GM18858 (cell line): ENCODE data around the gene THSD7A.

ENCODE experiments used
- ATAC-seq: cut with Tn5 transposase; IDR thresholded peaks from one replicate; pipeline ENCODE4 v1.9.1; 2021; ENCODE audit not compliant: unreplicated experiment

Gene THSD7A

GRCh38 chr7:11591055-11591633, 240.9 kb downstream of the THSD7A start:
- ATAC-seq, result no peak

DNA sequence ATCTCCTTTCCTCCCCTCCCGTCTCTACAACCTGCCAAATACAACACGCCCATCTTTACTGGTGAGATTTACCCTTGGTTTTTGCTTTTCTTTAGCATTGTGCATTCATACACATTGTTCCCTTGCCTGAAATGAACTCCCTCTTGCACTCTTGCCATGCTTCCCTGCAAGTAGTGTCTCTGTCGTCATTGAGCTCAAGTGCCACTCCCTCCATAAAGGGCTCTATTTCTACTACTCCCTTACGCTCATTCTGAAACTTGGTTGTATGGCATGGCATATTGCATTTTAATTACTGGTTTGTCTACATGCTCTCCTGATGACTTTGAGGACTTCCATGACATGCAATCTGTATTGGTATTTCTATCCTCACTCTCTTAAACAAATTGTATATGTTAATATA, 242.7 kb downstream of the THSD7A start:
- no peak for ATAC-seq

- peak; percentile 48 for ATAC-seq
Measured at GRCh38 chr7:11587814-11588213, 244.2 kb downstream of the THSD7A start.

DNA sequence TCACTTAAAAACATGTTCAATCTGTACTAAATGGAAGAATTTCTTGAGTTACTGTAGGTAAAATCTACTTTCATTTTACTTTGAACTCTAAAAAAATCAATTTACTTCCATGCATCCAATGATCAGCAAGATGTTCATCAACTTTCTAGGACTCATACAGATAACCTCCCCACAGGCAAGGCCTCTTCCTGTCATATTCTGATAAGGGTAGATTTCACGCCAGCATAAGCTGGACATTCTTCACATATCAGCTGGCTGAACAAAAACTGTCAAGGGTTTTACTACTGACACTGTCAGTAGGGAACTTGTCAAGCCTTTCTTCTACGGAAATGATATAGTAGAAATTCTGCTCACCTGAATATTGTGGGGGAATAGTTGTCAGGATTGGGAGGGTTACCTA, 244.9 kb downstream of the THSD7A start:
- ATAC-seq, result no peak

GRCh38 chr7:11584406-11585031, 247.5 kb downstream of the THSD7A start:
- no peak for ATAC-seq

- ATAC-seq, result no peak
Measured at GRCh38 chr7:11579141-11579540, 252.9 kb downstream of the THSD7A start.

DNA sequence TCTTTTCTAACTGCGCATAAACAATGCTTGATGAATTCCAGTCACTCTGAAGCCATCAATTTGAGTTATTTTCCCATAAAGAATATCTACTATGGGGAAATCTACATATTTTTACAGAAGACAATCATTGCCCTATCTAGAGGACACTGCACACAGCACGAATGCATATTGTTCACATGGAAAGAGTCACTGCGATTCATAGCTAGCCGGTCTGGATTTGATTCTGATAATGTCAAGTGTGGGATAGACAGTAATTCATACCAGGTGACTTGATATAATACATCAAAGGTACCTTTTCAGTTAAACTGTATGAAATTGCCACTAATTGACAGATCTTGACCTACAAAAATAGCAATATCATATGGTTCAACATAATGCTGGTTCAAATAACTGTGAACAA, 255.7 kb downstream of the THSD7A start:
- ATAC-seq, result no peak

- ATAC-seq, result no peak
Measured at GRCh38 chr7:11573128-11573750, 258.8 kb downstream of the THSD7A start.

DNA sequence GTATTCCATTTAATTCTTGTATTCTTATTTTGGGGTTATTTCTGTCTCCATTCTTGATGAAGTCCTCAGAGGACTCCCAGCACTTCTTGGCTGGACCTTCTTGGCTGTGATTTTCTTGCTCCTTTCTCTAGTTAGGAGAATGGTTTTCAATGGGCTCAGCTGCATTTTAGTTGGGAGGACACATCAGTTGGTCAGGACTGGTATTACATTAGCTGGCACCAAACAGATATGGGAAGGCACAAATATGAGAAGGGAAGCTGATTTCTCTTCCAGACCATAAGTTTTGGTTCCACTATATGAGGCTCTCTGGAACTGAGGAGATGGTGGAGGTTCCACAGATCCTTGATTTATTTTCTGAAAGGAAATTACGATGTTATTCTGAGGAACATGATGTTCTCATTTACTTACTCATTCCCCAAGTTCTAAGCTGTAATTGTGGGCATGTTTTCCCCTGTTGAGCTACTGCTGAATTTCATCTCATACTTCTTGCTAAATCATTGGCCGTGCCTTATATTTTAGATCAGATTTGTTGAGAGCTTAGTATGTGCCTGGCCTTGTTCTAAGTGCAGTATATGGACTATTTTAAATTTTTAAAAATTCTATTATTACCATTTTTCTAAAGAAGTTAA, 261.0 kb downstream of the THSD7A start:
- ATAC-seq, result no peak

DNA sequence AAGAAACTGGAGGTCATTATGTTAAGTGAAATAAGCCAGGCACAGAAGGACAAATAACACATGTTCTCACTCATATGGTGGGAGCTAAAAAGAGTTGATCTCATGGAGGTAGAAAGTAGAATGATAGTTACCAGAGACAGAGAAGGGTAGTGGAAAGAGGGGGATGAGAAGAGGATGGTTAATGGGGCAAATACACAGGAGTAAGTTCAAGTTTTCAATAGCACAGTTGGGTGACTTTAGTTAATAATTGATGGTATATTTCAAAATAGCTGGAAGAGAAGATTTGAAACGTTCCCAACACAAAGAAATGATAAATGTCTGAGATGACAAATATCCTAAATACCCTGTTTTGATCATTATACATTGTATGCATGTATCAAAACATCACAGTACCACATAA, 261.8 kb downstream of the THSD7A start:
- ATAC-seq, result no peak

DNA sequence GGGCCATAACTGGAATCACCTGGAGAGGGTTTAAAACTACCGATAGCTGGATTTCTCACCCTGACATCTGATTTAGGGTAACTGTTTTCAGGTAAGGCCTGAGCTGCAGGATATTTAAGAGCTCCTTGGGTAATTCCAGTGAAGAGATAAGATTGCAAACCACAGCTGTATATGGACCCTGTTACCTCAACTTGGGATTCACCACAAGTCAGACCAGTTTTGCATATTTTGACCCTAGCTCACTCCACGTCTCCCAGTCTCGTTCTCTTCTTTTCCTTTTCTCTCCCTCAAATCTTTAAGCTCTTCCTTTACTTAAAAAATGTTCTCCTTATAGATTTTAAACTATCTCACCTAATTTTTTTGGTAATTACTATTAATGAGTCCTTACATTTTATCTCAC, 264.4 kb downstream of the THSD7A start:
- no peak for ATAC-seq

DNA sequence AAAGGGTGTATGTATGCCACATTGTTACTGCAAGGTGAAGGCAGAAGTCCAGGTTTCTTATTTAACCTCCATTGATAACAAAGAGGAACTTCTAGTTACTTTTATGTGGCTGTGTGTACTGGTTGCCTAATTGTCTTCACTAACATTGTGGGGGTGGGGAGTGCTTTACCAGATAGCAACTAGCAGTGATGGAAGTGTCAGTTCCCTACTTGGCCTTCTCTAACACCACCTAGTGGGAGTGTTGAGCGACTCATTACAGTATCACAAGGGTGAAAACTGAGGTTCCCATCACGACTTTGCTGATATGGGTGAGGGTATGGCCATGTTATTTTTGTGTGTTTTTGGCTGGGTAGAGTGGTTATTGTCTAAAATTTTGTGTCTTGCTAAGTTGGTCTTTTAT, 274.4 kb downstream of the THSD7A start:
- ATAC-seq, result peak; percentile 83

- no peak for ATAC-seq
Measured at GRCh38 chr7:11552676-11553296, 279.2 kb downstream of the THSD7A start.

- ATAC-seq, result no peak
Measured at GRCh38 chr7:11551470-11551869, 280.5 kb downstream of the THSD7A start.

DNA sequence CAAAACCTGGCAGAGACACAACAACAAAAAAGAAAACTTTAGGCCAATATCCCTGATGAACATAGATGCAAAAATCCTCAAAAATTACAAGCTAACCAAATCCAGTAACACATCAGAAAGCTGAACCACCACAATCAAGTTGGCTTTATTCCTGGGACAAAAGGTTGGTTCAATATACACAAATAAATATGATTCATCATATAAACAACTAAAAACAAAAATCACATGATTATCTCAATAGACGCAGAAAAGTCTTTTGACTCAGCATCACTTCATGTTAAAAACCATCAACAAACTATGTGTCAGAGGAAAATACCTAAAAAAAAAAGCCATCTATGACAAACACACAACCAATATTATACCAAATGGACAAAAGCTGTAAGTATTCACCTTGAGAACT, 283.5 kb downstream of the THSD7A start:
- no peak for ATAC-seq

DNA sequence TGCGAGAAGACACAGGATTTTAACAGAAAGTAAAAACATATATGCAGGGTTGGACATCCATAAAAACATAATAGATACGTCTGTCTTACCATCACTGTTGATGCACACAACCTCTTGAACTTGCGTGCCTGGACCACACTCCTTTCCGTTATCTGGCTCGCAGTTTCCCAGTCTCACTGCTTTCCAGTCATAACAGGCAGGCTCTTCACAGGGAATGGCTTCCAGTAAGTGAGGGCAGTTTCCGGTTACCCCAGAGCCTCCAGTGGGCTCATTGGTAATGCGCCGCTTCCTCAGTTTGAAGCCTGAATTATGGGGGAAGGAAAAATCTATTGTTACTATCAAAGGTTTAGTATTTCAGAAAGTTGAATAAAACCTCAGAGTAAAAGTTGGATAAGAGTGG, 290.7 kb downstream of the THSD7A start:
- no peak for ATAC-seq

GRCh38 chr7:11540271-11540761, 291.7 kb downstream of the THSD7A start:
- no peak for ATAC-seq

DNA sequence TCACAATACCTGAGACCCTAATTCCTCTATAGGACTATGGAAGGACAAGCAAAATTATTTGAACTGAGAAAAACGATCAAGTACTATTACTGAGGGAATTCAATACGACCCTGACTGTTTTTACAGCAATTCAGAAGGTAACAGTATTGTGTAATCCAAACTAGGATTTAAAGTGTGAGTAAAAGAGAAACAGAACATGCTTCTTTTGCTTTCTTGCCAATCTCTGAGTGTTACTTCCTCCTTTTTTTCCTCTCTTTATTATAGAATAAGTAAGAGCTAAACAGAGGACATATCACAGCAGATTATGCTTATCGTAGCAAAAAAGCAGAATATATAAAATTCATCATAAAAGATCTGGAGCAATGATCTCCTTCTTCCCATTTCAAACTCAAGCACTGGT, 292.1 kb downstream of the THSD7A start:
- no peak for ATAC-seq

DNA sequence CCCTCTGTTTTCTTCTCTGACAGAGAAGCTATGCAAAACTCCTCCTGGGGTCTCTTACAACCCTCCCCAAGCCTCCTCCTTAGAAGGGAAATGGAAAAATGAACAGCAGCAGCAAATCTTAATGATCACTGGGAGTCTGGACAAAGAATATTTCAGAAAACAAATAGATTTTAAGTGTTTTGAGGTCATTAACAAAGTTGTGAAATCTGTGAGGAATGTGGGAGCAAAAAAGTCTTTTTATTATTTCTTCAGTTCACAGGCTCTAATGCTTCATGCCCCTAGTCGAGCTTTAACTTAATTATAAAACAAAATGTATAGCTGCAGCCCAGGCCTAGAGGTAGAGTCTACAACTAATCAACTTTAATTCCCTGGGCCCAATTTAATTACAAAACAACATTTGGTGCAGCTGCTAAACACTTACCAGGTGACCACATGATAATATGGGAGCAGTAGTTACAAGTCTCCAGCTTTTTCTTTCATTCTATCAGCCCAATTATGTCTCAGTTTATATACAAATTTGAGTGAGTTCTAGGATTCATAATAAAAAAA, 293.2 kb downstream of the THSD7A start:
- no peak for ATAC-seq

DNA sequence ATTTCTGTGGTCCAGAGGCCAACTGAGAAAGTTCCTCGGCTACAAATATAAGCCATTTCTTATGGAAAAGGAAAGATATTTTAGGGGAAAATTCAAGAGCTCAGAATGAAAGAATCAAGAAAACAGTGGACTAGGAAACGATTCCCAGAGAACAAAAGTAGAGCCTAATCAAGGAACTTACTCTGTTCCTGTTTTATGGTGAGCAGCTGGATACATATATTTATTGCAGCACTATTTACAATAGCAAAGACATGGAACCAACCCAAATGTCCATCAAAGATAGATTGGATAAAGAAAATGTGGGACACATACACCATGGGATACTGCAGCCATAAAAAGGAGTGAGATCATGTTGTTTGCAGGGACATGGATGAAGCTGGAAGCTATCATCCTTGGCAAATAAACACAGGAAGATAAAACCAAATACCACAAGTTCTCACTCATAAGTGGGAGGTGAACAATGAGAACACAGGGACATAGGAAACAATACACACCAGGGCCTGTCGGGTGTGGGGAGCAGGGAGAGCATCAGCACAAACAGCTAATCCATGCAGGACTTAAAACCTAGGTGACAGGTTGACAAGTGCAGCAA, 298.7 kb downstream of the THSD7A start:
- ATAC-seq, result no peak

- no peak for ATAC-seq
Measured at GRCh38 chr7:11529382-11529781, 302.6 kb downstream of the THSD7A start.
